ENCODE data around the gene A3GALT2. TPM values are rescaled to one million over a fixed set of nuclear protein-coding genes. Genes with fewer than 3 reads are reported as not detected.

The A3GALT2 gene
- total RNA-seq, 1 donor from 2014 or later = not detected

DNA sequence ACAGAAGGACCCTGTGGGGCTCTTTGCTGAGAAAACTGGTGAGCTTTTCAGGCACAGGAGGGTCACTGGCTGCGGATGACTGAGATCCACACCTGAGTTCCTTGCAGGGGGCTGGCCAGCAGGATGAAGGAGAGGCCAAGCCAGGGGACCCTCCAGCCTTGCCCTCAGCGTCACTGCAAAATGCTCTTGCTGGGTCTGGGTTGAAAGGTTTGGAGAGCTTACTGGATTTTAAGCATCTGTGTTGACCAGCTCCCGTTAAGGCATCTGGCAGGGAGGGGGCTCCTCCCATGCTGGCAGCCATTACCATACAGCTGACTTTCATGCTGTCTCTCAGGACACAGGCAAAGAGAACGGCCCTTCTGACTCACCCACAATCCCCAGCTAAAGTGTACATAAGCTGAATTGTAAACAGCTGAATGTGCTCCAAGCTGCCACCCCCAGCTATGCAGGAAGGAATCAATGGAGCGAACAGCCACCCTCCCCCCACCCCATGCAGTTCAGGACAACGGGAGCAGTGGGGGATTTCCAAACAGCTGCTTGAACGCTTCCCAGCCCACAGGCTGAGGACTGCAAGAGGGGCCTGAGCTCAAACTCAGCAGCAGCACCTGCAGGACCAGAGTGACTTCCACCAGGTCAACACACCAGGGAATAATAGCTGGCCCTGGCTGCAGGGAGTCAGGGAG is 21.3 kb upstream of the A3GALT2 start:
- TF ChIP-seq, protein P1, sequence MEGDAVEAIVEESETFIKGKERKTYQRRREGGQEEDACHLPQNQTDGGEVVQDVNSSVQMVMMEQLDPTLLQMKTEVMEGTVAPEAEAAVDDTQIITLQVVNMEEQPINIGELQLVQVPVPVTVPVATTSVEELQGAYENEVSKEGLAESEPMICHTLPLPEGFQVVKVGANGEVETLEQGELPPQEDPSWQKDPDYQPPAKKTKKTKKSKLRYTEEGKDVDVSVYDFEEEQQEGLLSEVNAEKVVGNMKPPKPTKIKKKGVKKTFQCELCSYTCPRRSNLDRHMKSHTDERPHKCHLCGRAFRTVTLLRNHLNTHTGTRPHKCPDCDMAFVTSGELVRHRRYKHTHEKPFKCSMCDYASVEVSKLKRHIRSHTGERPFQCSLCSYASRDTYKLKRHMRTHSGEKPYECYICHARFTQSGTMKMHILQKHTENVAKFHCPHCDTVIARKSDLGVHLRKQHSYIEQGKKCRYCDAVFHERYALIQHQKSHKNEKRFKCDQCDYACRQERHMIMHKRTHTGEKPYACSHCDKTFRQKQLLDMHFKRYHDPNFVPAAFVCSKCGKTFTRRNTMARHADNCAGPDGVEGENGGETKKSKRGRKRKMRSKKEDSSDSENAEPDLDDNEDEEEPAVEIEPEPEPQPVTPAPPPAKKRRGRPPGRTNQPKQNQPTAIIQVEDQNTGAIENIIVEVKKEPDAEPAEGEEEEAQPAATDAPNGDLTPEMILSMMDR (conservative IDR thresholded peaks at IDR 0.05; ENCODE audit: low read depth, low read length) = peak; percentile 33
- H3K4me3 ChIP-seq (ENCODE audit: low read depth, low read length) = peak overlapping the region; percentile 38
- peak; percentile 93 for DNase-seq (ENCODE audit: low read depth)

DNA sequence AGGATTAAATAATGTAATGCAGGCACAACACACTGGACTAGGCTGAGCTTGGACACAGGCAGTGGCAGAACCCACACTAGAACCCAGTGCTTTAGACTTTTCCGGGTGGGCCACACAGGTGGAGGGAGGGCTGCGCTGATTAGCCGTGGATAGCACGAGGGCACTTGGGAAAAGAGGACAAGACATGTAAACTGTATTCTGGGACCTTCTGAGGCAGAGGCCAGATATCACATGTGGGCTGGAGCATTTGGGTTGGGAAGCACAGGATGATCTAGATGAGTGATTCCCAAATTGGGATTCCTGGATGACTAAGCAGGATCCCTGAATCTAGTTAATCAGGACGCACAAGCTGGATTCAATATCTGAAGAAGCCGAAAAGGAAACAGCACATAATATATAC is 20.3 kb upstream of the A3GALT2 start:
- no peak for DNase-seq (ENCODE audit: low read depth)
- no peak overlapping the region for H3K4me3 ChIP-seq (ENCODE audit: low read depth, low read length)
- TF ChIP-seq, protein P1 (conservative IDR thresholded peaks at IDR 0.05; ENCODE audit: low read depth, low read length) = no peak

DNA sequence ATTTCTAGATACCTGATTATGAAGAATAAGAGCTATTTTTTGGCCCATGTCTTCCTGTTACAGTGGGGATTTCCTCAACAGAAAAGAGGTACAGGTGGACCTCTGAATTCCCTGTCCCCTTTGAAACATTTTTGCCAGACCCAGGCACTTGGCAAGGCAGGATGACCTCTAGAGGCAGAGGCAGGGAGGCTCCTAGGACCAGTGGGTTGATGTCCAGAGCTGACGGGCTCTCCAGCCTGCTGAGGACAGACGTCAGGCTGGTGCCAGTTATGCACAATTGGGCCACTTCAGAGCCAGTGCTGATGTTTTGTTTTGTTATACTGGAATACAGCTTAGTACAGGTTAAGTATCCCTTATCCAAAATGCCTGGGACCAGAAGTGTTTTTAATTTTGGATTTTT is 18.5 kb upstream of the A3GALT2 start:
- H3K4me3 ChIP-seq (ENCODE audit: low read depth, low read length) = peak overlapping the region; percentile 10
- TF ChIP-seq, protein P1 (conservative IDR thresholded peaks at IDR 0.05; ENCODE audit: low read depth, low read length) = peak; percentile 35
- DNase-seq (ENCODE audit: low read depth) = no peak

DNA sequence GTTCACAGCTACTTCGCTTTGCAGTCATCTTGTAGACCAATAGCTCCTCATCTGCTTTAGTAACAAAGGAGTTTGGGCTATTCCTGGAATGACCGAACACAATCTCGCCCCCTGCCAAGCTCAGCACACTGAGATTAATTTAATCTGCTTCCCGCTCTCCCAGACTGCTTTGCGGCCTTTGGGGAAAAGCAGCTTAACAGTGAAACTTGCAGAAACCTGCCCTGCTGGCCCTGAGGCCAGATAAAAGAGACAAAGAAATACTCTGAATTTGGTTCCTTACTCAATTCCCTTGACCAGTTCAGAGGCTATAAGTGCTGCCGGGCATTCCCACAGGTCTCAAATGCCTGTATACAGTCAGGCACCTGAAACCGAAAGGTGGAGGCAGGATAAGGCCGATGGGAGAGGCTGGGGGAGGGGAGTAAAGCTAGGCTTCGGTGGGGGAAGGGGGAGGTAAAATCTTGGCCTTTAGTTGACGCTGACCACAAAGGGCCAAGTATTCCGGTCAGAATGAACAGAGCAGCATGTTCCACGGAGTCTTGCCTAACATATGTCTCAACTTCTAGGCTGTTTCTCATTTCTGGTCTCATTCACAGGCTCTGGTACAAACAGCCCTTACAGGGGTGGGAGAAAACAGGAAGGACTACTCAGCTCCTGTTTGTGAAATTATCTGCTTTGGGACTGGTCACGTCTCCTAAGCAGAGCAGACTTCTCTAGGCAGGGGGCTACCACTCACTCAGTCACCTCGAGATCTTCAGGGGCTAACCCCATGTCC is 17.7 kb upstream of the A3GALT2 start:
- TF ChIP-seq, protein P1 (conservative IDR thresholded peaks at IDR 0.05; ENCODE audit: low read depth, low read length) = no peak
- peak overlapping the region; percentile 10 for H3K4me3 ChIP-seq (ENCODE audit: low read depth, low read length)
- DNase-seq (ENCODE audit: low read depth) = peak; percentile 73

DNA sequence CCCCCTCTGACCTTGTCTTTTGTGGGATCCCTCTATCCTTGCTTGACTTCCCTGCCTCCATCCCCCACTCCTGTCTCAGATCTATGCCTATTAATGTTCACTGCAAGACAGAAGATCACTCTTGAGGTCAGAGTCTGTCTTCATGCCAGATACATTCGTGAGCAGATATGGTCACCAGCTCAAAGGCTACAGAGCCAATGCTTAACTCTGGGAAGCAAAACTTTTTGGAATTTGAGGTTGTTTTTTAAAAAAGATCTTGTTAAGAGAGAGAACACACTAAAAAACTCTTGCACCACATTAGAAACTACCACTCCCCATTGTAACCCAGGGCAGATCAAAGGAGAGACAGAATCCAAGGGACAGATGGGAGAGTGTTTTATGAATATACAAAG is 17.1 kb upstream of the A3GALT2 start:
- peak overlapping the region; percentile 10 for H3K4me3 ChIP-seq (ENCODE audit: low read depth, low read length)
- TF ChIP-seq, protein P1 (conservative IDR thresholded peaks at IDR 0.05; ENCODE audit: low read depth, low read length) = no peak
- no peak for DNase-seq (ENCODE audit: low read depth)

DNA sequence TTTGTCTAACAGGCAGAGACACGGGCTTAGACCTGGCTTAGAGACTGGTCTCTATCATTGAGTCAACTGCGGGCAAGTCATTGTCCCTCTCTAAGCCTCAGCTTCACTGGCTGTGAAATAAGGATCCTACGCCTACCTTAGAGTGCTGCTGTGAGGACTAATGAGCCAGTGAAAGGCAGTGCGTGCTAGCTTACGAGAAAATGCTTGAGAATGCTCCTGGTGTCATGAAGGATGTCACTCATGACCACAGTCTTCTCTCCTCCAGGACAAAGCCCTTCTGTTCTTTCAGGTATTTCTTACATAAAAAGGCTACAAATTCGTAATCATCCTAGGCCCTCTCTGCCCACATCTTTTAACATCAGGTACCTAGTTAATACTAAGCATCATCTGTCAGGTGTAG is 16.5 kb upstream of the A3GALT2 start:
- TF ChIP-seq, protein P1 (conservative IDR thresholded peaks at IDR 0.05; ENCODE audit: low read depth, low read length) = no peak
- DNase-seq (ENCODE audit: low read depth) = no peak

More for the DNA sequence above, 16.5 kb upstream of the A3GALT2 start:
- H3K4me3 ChIP-seq (ENCODE audit: low read depth, low read length) = no peak overlapping the region
